ENCODE results near the gene PPM1F.

The PPM1F gene, protein sequence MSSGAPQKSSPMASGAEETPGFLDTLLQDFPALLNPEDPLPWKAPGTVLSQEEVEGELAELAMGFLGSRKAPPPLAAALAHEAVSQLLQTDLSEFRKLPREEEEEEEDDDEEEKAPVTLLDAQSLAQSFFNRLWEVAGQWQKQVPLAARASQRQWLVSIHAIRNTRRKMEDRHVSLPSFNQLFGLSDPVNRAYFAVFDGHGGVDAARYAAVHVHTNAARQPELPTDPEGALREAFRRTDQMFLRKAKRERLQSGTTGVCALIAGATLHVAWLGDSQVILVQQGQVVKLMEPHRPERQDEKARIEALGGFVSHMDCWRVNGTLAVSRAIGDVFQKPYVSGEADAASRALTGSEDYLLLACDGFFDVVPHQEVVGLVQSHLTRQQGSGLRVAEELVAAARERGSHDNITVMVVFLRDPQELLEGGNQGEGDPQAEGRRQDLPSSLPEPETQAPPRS

DNA sequence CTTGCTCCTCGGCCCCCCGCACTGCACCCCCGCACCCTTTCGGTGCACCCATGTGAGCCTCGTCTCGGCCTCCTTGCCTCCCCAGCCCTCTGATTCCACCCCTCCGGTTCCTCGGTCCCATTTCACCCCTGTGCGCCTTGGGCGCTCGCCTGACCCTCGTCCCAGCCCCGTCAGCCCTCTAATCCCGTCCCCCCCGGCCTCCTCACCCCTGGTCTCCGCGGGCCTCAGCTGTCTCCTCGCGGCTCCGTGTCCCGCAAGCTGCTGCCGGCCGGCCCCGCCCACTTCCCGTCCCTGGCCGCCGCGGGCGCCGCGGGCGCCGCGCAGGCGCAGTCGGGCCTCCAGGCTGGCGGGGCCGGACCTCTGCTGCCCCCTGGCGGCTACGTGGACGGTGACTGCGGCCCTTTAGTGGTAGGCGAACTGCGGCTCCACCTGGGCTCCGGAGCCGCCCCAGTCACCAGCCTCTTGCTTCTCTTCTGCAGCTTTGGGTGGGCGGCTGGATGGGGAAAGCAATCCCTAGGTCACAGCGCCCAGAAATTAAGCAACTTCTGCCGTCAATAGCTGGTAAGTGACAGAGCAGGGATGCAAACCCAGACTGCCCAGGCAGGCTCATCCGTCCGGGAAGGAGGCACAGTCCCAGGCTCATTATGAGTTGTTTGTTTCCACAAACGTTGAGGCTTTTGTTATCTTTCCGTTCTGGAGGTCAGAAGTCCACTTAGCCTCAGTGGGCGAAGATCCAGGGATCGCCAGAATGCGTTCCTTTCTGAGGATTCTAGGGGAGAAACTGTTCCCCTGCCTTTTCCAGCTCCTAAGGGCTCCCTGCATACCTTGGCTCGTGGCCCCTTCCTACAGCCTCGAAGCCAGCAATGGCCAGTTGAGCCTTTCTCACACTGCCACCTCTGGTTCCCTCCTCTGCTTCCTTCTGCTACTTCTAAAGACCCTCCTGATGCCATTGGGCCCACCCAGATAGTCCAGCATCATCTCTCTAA, at the start of gene PPM1F:
Gene PPM1F, minus strand, starts transcription at position 263 of the 986 bp plus-strand sequence. CDS start 6,800 bp downstream, outside the sequence.
- peak; percentile 52 for DNase-seq (ENCODE audit: low read depth, low spot score)
- peak within 1 kb of the TSS; percentile 75 for H3K4me3 ChIP-seq (ENCODE audit: low read depth, low read length)
- in situ Hi-C loops (cut with HindIII; ENCODE audit: low sequenced_read_pairs), result no loop called here
- TF ChIP-seq, protein P1, sequence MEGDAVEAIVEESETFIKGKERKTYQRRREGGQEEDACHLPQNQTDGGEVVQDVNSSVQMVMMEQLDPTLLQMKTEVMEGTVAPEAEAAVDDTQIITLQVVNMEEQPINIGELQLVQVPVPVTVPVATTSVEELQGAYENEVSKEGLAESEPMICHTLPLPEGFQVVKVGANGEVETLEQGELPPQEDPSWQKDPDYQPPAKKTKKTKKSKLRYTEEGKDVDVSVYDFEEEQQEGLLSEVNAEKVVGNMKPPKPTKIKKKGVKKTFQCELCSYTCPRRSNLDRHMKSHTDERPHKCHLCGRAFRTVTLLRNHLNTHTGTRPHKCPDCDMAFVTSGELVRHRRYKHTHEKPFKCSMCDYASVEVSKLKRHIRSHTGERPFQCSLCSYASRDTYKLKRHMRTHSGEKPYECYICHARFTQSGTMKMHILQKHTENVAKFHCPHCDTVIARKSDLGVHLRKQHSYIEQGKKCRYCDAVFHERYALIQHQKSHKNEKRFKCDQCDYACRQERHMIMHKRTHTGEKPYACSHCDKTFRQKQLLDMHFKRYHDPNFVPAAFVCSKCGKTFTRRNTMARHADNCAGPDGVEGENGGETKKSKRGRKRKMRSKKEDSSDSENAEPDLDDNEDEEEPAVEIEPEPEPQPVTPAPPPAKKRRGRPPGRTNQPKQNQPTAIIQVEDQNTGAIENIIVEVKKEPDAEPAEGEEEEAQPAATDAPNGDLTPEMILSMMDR (IDR thresholded peaks at IDR 0.05; ENCODE audit: low read depth, low read length), result peak; percentile 71

DNA sequence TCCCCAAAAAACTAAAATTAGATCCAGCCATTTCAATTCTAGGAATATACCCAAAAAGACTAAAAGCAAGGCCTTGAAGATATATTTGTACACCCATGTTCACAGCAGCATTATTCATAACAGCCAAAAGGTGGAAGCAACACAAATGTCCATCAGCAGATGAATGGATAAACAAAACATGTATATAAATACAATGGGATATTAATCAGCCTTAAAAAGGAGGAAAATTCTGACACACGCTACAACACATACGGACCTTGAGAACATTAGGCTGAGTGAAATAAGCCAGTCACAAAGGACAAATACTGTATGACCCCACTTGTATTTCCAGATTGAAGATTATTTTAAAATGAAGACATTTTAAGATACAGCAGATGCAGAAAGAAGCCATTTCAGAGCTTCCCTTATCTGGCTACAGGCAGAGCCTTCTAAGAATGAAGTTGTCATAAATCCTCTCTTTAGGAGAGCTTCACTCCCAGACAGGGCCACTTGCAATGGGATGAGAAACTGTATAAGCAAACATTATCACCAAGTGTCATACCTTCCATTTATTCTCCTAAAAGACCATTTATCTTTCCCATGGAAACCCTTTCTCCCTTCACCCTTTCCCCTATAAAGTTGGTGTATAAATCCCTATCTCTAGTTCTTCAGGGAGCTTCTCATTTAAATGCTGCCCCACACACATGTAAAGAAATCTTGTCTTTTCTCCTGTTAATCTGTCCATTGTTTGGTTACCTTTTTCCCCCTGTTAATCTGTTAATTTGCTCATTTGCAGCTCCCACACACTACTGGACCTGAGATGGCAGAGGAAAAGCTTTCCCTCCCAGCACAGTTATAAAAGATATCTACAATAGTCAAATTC, 49.2 kb upstream of the PPM1F start:
- no peak overlapping the region for H3K4me3 ChIP-seq (ENCODE audit: low read depth, low read length)
- DNase-seq (ENCODE audit: low read depth, low spot score), result no peak
- in situ Hi-C loops (cut with HindIII; ENCODE audit: low sequenced_read_pairs), result no loop called here
- TF ChIP-seq, protein P1 (IDR thresholded peaks at IDR 0.05; ENCODE audit: low read depth, low read length), result no peak

DNA sequence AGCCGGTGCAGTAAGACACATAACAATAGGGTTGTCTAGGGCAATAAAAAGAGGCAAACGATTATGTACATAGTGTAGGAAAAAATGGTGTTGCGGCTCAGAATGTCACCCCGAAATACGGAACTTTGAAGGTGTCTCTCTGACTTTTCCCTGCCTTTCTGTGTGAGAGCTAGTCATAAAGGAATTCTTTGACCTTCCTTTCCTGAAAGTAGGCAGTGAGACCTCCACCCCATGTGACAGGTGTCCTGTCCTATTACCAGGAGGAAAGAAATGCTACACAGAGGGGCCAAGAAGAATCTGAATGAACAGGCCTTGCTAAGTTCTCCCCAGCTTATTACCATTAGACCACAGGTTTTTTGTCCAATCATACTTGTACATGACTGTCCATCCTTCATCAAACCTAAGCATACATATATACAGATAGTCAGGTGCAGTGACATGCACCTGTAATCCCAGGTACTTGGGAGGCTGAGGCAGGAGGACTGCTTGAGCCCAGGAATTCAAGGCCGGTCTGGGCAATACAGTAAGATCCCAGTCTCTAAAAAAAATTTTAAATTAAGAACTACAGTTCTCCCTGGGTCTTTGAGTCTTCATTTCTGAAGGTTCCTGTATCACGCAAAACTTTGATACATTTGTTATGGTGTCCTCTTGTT, 46.1 kb upstream of the PPM1F start:
- no peak for DNase-seq (ENCODE audit: low read depth, low spot score)
- H3K4me3 ChIP-seq (ENCODE audit: low read depth, low read length), result no peak overlapping the region
- in situ Hi-C loops (cut with HindIII; ENCODE audit: low sequenced_read_pairs), result no loop called here
- TF ChIP-seq, protein P1 (IDR thresholded peaks at IDR 0.05; ENCODE audit: low read depth, low read length), result no peak

DNA sequence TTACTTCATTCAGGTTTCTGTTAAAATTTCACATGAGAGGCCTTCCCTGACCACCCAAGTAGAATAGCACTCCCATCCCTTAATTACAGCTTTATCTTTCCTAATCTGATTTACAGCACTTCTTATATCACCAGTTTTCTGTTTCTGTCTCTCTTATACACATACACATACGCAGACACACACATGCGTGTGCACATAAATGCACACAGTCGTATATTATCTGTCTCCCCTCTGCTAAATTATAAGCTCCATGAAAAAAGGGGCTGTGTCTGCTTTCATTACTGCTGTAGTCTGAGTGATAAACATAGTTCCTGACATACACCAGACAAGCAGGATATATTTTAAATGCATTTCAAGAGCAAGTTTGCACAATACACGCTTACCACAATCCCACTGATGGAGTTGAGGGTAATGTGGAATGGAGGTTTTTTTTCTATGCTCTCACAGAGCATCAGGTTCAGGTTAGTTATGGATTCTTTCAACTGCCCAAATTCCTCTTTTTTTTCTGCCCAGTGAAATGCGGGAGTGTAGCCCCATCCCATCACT, 43.6 kb upstream of the PPM1F start:
- in situ Hi-C loops (cut with HindIII; ENCODE audit: low sequenced_read_pairs), result no loop called here
- H3K4me3 ChIP-seq (ENCODE audit: low read depth, low read length), result no peak overlapping the region
- TF ChIP-seq, protein P1 (IDR thresholded peaks at IDR 0.05; ENCODE audit: low read depth, low read length), result no peak
- DNase-seq (ENCODE audit: low read depth, low spot score), result no peak

DNA sequence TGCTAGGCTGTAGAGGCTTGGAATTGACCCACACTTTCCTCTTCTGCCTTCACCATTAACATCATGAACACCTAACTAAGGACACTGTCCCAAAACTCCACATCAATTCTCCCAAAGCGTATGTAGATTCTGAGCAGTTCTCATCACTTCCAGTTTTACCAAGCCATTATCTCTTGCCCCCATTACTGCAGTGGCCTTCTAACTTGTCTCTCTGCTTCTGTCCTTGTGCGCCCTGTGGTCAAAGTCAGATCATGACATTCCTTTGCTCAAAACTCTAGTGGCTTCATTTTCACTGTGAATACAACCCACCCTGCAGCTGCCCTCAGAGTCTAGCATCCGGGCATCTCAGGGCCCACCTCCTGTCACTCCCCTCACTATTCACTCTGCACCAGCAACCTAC, 43.0 kb upstream of the PPM1F start:
- DNase-seq (ENCODE audit: low read depth, low spot score), result no peak
- TF ChIP-seq, protein P1 (IDR thresholded peaks at IDR 0.05; ENCODE audit: low read depth, low read length), result no peak
- no peak overlapping the region for H3K4me3 ChIP-seq (ENCODE audit: low read depth, low read length)
- in situ Hi-C loops (cut with HindIII; ENCODE audit: low sequenced_read_pairs), result no loop called here
